ENCODE data around the gene HIF1A.

DNA sequence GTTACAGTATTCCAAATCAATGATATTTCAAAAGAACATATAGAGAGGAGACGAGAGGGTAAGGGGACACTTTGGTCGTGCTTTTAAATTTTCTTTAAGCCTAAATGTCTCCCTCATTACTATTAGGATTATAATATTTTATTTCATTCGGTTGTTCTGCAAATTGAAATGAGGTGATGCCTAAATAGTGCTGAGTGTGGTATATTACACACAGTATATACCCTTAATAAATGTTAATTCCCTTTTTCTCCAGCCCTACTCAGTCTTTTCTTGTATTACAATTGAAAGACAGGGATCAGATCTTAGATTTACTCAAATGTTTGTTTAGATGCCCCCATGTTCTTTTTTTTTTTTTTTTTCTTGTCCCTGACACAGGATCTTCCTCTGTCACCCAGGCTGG lies 74.6 kb downstream of the HIF1A start:
- TF ChIP-seq, protein P1, sequence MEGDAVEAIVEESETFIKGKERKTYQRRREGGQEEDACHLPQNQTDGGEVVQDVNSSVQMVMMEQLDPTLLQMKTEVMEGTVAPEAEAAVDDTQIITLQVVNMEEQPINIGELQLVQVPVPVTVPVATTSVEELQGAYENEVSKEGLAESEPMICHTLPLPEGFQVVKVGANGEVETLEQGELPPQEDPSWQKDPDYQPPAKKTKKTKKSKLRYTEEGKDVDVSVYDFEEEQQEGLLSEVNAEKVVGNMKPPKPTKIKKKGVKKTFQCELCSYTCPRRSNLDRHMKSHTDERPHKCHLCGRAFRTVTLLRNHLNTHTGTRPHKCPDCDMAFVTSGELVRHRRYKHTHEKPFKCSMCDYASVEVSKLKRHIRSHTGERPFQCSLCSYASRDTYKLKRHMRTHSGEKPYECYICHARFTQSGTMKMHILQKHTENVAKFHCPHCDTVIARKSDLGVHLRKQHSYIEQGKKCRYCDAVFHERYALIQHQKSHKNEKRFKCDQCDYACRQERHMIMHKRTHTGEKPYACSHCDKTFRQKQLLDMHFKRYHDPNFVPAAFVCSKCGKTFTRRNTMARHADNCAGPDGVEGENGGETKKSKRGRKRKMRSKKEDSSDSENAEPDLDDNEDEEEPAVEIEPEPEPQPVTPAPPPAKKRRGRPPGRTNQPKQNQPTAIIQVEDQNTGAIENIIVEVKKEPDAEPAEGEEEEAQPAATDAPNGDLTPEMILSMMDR (IDR thresholded peaks at IDR 0.05; ENCODE audit: borderline replicate concordance, extremely low read depth, low read length, poor library complexity, severe bottlenecking), result no peak
- no peak for TF ChIP-seq EZH2 (IDR thresholded peaks at IDR 0.05; ENCODE audit: borderline replicate concordance, low read depth, low read length, severe bottlenecking)
